Measurements from ENCODE around the gene TMTC4. TPM values are rescaled to one million over a fixed set of nuclear protein-coding genes. Genes with fewer than 3 reads are reported as not detected.

Gene TMTC4
- total RNA-seq, 1 experiment from 2014 or later: 45.5 TPM

GRCh38 chr13:100674872-100675660 lies 471 bp upstream of the TMTC4 start:
- ATAC-seq (peak; percentile 95), DNase-seq (ENCODE audit: low spot score) (peak; percentile 100)
- Mint-ChIP-seq H3K9me3 (no peaks in the 10 kb centered on the region), H3K4me3 (peak overlapping the region; percentile 75), H3K27ac (no peak overlapping the region), H3K27me3 (ENCODE audit: low read depth) (peaks cover 7% of the 10 kb centered on the region), H3K36me3 (no peaks in the 10 kb centered on the region), H3K4me1 (peaks cover 29% of the 10 kb centered on the region)
- ChIA-PET CTCF (interaction anchor here (0.6 to 1.8 kb wide), 13 partner anchors 12 to 470 kb away, joined by 3 to 8 read pairs (median 4); no protein-coding TSS in a partner anchor), POLR2A (no interaction called here)
- TF ChIP-seq FOXP4 (CRISPR knock-in tag; IDR thresholded peaks at IDR 0.05) (0 out of 2 replicates have a peak, but pooled peaks have one; percentile 7), MLX (CRISPR knock-in tag; IDR thresholded peaks at IDR 0.05) (no peak), ZBTB43 (CRISPR knock-in tag; IDR thresholded peaks at IDR 0.05) (0 out of 2 replicates have a peak, but pooled peaks have one; percentile 36), HMGXB4 (CRISPR knock-in tag; IDR thresholded peaks at IDR 0.05) (peak; percentile 80), ZNF232 (CRISPR knock-in tag; IDR thresholded peaks at IDR 0.05) (no peak), CREM (CRISPR knock-in tag; IDR thresholded peaks at IDR 0.05) (peak; percentile 95), NR2C2 (CRISPR knock-in tag; IDR thresholded peaks at IDR 0.05) (no peak), TEAD1 (CRISPR knock-in tag; IDR thresholded peaks at IDR 0.05) (no peak), MAX (CRISPR knock-in tag; IDR thresholded peaks at IDR 0.05) (peak; percentile 51; the same call in 1 of the 2 replicates), ATF2 (CRISPR knock-in tag; IDR thresholded peaks at IDR 0.05; ENCODE audit: borderline replicate concordance, low read depth) (no peak), E2F5 (CRISPR knock-in tag; IDR thresholded peaks at IDR 0.05) (0 out of 2 replicates have a peak, but pooled peaks have one; percentile 59), IRF2 (CRISPR knock-in tag; IDR thresholded peaks at IDR 0.05; ENCODE audit: borderline replicate concordance, low read depth) (no peak), CBFB (CRISPR knock-in tag; IDR thresholded peaks at IDR 0.05; ENCODE audit: low read depth) (peak; percentile 65; the same call in 1 of the 2 replicates), ETV6 (CRISPR knock-in tag; IDR thresholded peaks at IDR 0.05) (peak; percentile 36; the same call in 1 of the 2 replicates), NFYB (CRISPR knock-in tag; conservative IDR thresholded peaks at IDR 0.05; ENCODE audit: low read depth) (peak; percentile 100), USF2 (CRISPR knock-in tag; IDR thresholded peaks at IDR 0.05) (peak; percentile 38; the same call in 1 of the 2 replicates), SP1 (CRISPR knock-in tag; conservative IDR thresholded peaks at IDR 0.05) (peak; percentile 96)
